Upper lobe of left lung (tissue), 6 donors: Measurements from ENCODE around the gene MGLL. TPM values are rescaled to one million over a fixed set of nuclear protein-coding genes. Genes with fewer than 3 reads are reported as not detected.

Experiments used
- ATAC-seq, 2 donors: fragments of 200-7000 bp; cut with Tn5 transposase; one replicate each; pipeline ENCODE4 v1.9.1; 2022; ENCODE audit warnings: mild to moderate bottlenecking in 2 of 2, moderate library complexity in 2 of 2; ENCODE audit not compliant: low FRiP score in 2 of 2
- DNase-seq, 2 donors: peaks; one replicate each; pipeline ENCODE4 v3.0.0-alpha.2; 2019 to 2020
- H3K27ac ChIP-seq, 4 donors: fragments of 200-600 bp; sonication (generic); one replicate each; pipeline ENCODE4 v1.5.1; 2016 to 2019
- H3K27me3 ChIP-seq, 4 donors: fragments of 200-600 bp; sonication (generic); one replicate each; pipeline ENCODE4 v1.5.1; 2017 to 2019
- H3K36me3 ChIP-seq, 4 donors: fragments of 200-600 bp; sonication (generic); one replicate each; pipeline ENCODE4 v1.5.1; 2016 to 2019
- H3K4me1 ChIP-seq, 4 donors: fragments of 200-600 bp; sonication (generic); one replicate each; pipeline ENCODE4 v1.5.1; 2018 to 2019
- H3K4me3 ChIP-seq, 4 donors: fragments of 200-600 bp; sonication (generic); one replicate each; pipeline ENCODE4 v1.5.1; 2017 to 2019; ENCODE audit warnings: mild to moderate bottlenecking in 2 of 4, moderate library complexity in 1 of 4
- H3K9me3 ChIP-seq, 4 donors: fragments of 200-600 bp; sonication (generic); one replicate each; pipeline ENCODE4 v1.5.1; 2018 to 2019
- CTCF ChIP-seq, 6 experiments: fragments of 450-650 bp in 4 of 6; fragments of 200-600 bp in 2 of 6; sonication (generic) in 2 of 6; IDR thresholded peaks; one replicate each; pipeline ENCODE4 v1.5.1; 2016 to 2019; ENCODE audit warnings: antibody characterized with exemption in 6 of 6
- EP300 ChIP-seq, 4 donors: sonication (generic); formaldehyde crosslinking; IDR thresholded peaks; one replicate each; pipeline ENCODE4 v1.5.1; 2017; ENCODE audit warnings: antibody characterized with exemption in 4 of 4, control low read depth in 2 of 4
- POLR2A ChIP-seq, 4 donors: fragments of 450-650 bp; IDR thresholded peaks; one replicate each; pipeline ENCODE4 v1.5.1; 2016 to 2017; ENCODE audit warnings: antibody characterized with exemption in 4 of 4, mild to moderate bottlenecking in 2 of 4
- POLR2AphosphoS5 ChIP-seq, 2 donors: sonication (generic); formaldehyde crosslinking; IDR thresholded peaks; one replicate each; pipeline ENCODE4 v1.5.1; 2017; ENCODE audit warnings: antibody characterized with exemption in 2 of 2
- WGBS, 2 donors: methylation state at CpG; one replicate each; pipeline ENCODE4 v1.1.5; 2017 to 2018; 5-methylcytosine and 5-hydroxymethylcytosine counted together
- total RNA-seq, 6 donors: library from RNA; depleted of rRNA in 4 of 6; stranded (reverse); fragments of >200 nt in 4 of 6; gene quantifications; one replicate each; pipeline versions ENCODE4 v1.1.0 to v1.2.1, GENCODE V29; 2016 to 2021
- donor health status: DM: no; HTN: no; CAD: no; lungs with moderate emphysema.
- donor health status: DM: no; HTN: yes; CAD: no; lungs with severe emphysema.

The MGLL gene
- total RNA-seq, 6 donors from 2014 or later, result 128 to 253 (median 190) TPM

- 88% methylated on average over 14 of the region's 14 CpGs; no CpG with 5 or more reads in 1 of the 2 donors for WGBS, 2 donors
- Histone ChIP-seq H3K36me3 (no peaks in the 10 kb centered on the region), H3K27ac (peak overlapping the region in 2 of 4 donors; percentile 82 to 90), H3K4me3 (no peak overlapping the region), H3K27me3 (no peaks in the 10 kb centered on the region), H3K9me3 (no peaks in the 10 kb centered on the region), H3K4me1 (peaks cover 34 to 42% (median 38%) of the 10 kb centered on the region in 4 donors)
- TF ChIP-seq POLR2A (IDR thresholded peaks at IDR 0.05), result no peak
- TF ChIP-seq POLR2AphosphoS5 (IDR thresholded peaks at IDR 0.05), result no peak
- TF ChIP-seq EP300 (IDR thresholded peaks at IDR 0.05), result no peak
- TF ChIP-seq CTCF (IDR thresholded peaks at IDR 0.05), result no peak
- ATAC-seq, result no peak
- peak in 1 of 2 donors; percentile 67 for DNase-seq
These were observed 62.0 kb downstream of the MGLL start for GRCh38 chr3:127760361-127760760.

- no peak overlapping the region for H3K4me3 ChIP-seq
- DNase-seq (no peak), ATAC-seq (no peak)
- WGBS, 2 donors, result 80 to 88% methylated on average over 8 of the region's 8 CpGs
- no peak for TF ChIP-seq POLR2AphosphoS5 (IDR thresholded peaks at IDR 0.05)
- TF ChIP-seq CTCF (IDR thresholded peaks at IDR 0.05), result no peak
- TF ChIP-seq POLR2A (IDR thresholded peaks at IDR 0.05), result no peak
- no peak for TF ChIP-seq EP300 (IDR thresholded peaks at IDR 0.05)
- no peaks in the 10 kb centered on the region for H3K36me3 ChIP-seq
- H3K9me3 ChIP-seq, result no peaks in the 10 kb centered on the region
- H3K27ac ChIP-seq, result peak overlapping the region in 1 of 4 donors; percentile 90
- no peaks in the 10 kb centered on the region for H3K27me3 ChIP-seq
- peaks cover 34 to 46% (median 38%) of the 10 kb centered on the region in 4 donors for H3K4me1 ChIP-seq
These were observed 62.5 kb downstream of the MGLL start for GRCh38 chr3:127759826-127760225.

DNA sequence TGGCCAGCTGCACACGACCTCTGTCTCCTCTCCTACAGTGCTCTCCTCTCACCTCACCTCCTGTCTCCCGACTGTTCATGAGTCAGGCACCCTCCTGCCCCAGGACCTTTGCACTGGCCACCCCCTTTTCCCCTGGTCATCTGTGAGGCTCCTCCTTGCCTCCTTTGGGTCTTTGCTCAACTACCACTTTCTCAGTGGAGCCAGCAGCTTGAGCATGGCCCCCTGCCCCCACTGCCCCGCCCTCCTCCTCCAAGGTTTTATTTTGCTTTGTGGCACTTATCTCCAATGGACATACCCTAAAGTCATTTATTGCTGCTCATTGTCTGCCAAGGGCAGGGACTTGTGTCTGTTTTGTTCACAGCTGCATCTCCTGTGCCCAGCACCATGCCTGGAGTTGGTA lies 64.3 kb downstream of the MGLL start:
- WGBS, 2 donors, result 92 to 95% methylated on average over 3 of the region's 3 CpGs
- H3K27ac ChIP-seq, result no peak overlapping the region
- DNase-seq (no peak), ATAC-seq (no peak)
- H3K36me3 ChIP-seq, result no peaks in the 10 kb centered on the region
- H3K9me3 ChIP-seq, result no peaks in the 10 kb centered on the region
- H3K4me1 ChIP-seq, result peaks cover 24 to 37% (median 25%) of the 10 kb centered on the region in 4 donors
- H3K4me3 ChIP-seq, result no peak overlapping the region
- no peaks in the 10 kb centered on the region for H3K27me3 ChIP-seq
- no peak for TF ChIP-seq POLR2A (IDR thresholded peaks at IDR 0.05)
- no peak for TF ChIP-seq EP300 (IDR thresholded peaks at IDR 0.05)
- no peak for TF ChIP-seq POLR2AphosphoS5 (IDR thresholded peaks at IDR 0.05)
- no peak for TF ChIP-seq CTCF (IDR thresholded peaks at IDR 0.05)

DNA sequence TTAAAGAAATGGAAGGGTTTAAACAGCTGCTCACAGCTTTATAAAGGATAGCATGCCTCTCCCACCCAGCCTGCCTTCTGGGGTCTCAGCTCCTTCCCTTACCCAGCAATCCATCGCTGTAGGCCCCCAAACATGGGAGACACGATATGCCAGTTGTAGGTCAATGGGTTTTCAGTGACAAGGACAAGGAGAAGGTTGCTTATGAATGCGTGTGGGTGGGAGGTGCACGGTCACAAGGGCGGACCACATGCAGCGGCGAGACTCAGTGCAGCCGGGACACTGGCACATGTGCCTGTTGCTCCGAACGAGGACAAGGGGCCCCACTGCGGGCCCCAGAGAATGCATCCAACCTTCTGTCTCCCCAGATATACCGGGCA lies 67.0 kb downstream of the MGLL start:
- Histone ChIP-seq H3K9me3 (no peaks in the 10 kb centered on the region), H3K4me1 (peaks cover 0 to 15% (median 3%) of the 10 kb centered on the region in 4 donors), H3K4me3 (no peak overlapping the region), H3K36me3 (no peaks in the 10 kb centered on the region), H3K27ac (peak overlapping the region in 1 of 4 donors; percentile 64), H3K27me3 (no peaks in the 10 kb centered on the region)
- no peak for TF ChIP-seq EP300 (IDR thresholded peaks at IDR 0.05)
- TF ChIP-seq POLR2AphosphoS5 (IDR thresholded peaks at IDR 0.05), result no peak
- TF ChIP-seq POLR2A (IDR thresholded peaks at IDR 0.05), result no peak
- no peak for TF ChIP-seq CTCF (IDR thresholded peaks at IDR 0.05)
- ATAC-seq, result no peak
- no peak for DNase-seq
- 86 to 93% methylated on average over 11 of the region's 12 CpGs for WGBS, 2 donors
